ENCODE measurements around the gene DNAJA1. TPM values are rescaled to one million over a fixed set of nuclear protein-coding genes. Genes with fewer than 3 reads are reported as not detected.

The DNAJA1 gene
- total RNA-seq, 1 experiment from 2014 or later: 117 TPM

DNA sequence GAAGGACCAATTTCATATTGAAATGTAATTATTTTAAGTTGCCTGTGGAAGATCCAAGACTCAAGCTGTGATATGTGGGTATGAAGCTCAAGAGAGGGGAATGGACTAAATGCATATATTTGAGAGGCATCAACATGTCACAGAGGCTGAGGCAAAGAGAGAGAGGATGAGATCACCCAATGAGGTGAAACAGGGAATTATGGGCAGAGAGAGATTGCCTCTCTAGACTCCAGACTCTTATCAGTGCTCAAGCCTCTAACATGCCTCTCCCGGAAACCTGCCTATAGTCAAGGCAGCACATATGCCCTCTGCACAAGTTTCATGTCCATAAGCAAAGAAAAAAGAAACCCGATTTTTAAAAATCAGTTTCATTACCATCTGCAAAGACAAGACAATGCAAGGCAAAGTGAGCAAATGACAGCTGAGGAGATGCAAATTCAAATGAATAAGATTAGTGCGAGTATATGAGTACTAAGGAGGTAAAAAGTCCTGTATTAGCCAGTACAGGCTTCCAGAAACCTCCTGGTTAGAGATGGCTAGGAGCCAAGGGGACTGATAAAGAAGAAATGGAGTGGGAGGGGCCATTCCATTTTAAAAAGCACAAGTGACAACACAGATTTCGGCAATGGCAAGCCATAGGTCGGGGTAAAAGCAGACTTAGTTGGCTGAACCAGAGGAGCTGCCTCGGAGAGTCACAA, 33.0 kb upstream of the DNAJA1 start:
- H3K79me2 ChIP-seq (ENCODE audit: insufficient read depth, low read length): peaks cover 86% of the 10 kb centered on the region
- RAD21 ChIA-PET (ENCODE audit: low non-redundant PET in 1 of 2, low total read pairs in 2 of 2, uncharacterized antibody in 2 of 2, unreplicated experiment in 2 of 2): no interaction called here
- no peaks in the 10 kb centered on the region for H3K27me3 ChIP-seq (ENCODE audit: insufficient read depth, low read length)
- CTCF ChIA-PET: no interaction called here
- no peak for DNase-seq (ENCODE audit: low read depth, low spot score)
- H3K4me2 ChIP-seq (ENCODE audit: low read length): no peak overlapping the region
- POLR2A ChIA-PET: interaction anchor here (1.0 kb wide), 1 partner anchor 33 kb away, joined by 3 read pairs; the partner anchor contains the start of gene DNAJA1
- no peaks in the 10 kb centered on the region for H4K20me1 ChIP-seq (ENCODE audit: insufficient read depth)
- H3K4me1 ChIP-seq (ENCODE audit: control insufficient read depth in 1 of 2, insufficient read depth in 2 of 2, low read length in 2 of 2): no peaks in the 10 kb centered on the region
- H3K27ac ChIP-seq (ENCODE audit: low read depth, low read length): no peak overlapping the region
- no peaks in the 10 kb centered on the region for H3K9me3 ChIP-seq (ENCODE audit: control insufficient read depth in 1 of 2, insufficient read depth in 1 of 2, low read depth in 1 of 2, low read length in 2 of 2)
- no peak overlapping the region for H2AFZ ChIP-seq (ENCODE audit: low read depth, low read length, poor library complexity, severe bottlenecking)
- no peak for TF ChIP-seq ZFX (IDR thresholded peaks at IDR 0.05)
- TF ChIP-seq CEBPB (IDR thresholded peaks at IDR 0.05; ENCODE audit: low read depth): no peak
- TF ChIP-seq ELF1 (IDR thresholded peaks at IDR 0.05; ENCODE audit: borderline replicate concordance, low read depth): no peak
- TF ChIP-seq ZNF274 (IDR thresholded peaks at IDR 0.05; ENCODE audit: low read depth, low read length): no peak
- TF ChIP-seq POLR2AphosphoS5 (IDR thresholded peaks at IDR 0.05; ENCODE audit: low read depth, low read length): no peak
- no peak for TF ChIP-seq EZH2phosphoT487 (IDR thresholded peaks at IDR 0.05; ENCODE audit: borderline replicate concordance)
- TF ChIP-seq SP1 (IDR thresholded peaks at IDR 0.05; ENCODE audit: low read depth): no peak
- TF ChIP-seq EGR1 (IDR thresholded peaks at IDR 0.05; ENCODE audit: low read depth): no peak
- no peak for TF ChIP-seq EZH2 (IDR thresholded peaks at IDR 0.05)
- no peak for TF ChIP-seq FOSL1 (IDR thresholded peaks at IDR 0.05; ENCODE audit: low read depth)
- TF ChIP-seq, protein P1, sequence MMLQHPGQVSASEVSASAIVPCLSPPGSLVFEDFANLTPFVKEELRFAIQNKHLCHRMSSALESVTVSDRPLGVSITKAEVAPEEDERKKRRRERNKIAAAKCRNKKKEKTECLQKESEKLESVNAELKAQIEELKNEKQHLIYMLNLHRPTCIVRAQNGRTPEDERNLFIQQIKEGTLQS (IDR thresholded peaks at IDR 0.05): no peak
- TF ChIP-seq SIN3A (IDR thresholded peaks at IDR 0.05; ENCODE audit: low read depth): no peak
- no peak for TF ChIP-seq RAD21 (IDR thresholded peaks at IDR 0.05; ENCODE audit: low read depth)
- TF ChIP-seq, protein P2, sequence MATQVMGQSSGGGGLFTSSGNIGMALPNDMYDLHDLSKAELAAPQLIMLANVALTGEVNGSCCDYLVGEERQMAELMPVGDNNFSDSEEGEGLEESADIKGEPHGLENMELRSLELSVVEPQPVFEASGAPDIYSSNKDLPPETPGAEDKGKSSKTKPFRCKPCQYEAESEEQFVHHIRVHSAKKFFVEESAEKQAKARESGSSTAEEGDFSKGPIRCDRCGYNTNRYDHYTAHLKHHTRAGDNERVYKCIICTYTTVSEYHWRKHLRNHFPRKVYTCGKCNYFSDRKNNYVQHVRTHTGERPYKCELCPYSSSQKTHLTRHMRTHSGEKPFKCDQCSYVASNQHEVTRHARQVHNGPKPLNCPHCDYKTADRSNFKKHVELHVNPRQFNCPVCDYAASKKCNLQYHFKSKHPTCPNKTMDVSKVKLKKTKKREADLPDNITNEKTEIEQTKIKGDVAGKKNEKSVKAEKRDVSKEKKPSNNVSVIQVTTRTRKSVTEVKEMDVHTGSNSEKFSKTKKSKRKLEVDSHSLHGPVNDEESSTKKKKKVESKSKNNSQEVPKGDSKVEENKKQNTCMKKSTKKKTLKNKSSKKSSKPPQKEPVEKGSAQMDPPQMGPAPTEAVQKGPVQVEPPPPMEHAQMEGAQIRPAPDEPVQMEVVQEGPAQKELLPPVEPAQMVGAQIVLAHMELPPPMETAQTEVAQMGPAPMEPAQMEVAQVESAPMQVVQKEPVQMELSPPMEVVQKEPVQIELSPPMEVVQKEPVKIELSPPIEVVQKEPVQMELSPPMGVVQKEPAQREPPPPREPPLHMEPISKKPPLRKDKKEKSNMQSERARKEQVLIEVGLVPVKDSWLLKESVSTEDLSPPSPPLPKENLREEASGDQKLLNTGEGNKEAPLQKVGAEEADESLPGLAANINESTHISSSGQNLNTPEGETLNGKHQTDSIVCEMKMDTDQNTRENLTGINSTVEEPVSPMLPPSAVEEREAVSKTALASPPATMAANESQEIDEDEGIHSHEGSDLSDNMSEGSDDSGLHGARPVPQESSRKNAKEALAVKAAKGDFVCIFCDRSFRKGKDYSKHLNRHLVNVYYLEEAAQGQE (IDR thresholded peaks at IDR 0.05; ENCODE audit: low read depth): no peak
- TF ChIP-seq, protein P3, sequence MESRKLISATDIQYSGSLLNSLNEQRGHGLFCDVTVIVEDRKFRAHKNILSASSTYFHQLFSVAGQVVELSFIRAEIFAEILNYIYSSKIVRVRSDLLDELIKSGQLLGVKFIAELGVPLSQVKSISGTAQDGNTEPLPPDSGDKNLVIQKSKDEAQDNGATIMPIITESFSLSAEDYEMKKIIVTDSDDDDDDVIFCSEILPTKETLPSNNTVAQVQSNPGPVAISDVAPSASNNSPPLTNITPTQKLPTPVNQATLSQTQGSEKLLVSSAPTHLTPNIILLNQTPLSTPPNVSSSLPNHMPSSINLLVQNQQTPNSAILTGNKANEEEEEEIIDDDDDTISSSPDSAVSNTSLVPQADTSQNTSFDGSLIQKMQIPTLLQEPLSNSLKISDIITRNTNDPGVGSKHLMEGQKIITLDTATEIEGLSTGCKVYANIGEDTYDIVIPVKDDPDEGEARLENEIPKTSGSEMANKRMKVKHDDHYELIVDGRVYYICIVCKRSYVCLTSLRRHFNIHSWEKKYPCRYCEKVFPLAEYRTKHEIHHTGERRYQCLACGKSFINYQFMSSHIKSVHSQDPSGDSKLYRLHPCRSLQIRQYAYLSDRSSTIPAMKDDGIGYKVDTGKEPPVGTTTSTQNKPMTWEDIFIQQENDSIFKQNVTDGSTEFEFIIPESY (IDR thresholded peaks at IDR 0.05; ENCODE audit: extremely low read depth, insufficient replicate concordance, low read length): no peak
- TF ChIP-seq, protein P4, sequence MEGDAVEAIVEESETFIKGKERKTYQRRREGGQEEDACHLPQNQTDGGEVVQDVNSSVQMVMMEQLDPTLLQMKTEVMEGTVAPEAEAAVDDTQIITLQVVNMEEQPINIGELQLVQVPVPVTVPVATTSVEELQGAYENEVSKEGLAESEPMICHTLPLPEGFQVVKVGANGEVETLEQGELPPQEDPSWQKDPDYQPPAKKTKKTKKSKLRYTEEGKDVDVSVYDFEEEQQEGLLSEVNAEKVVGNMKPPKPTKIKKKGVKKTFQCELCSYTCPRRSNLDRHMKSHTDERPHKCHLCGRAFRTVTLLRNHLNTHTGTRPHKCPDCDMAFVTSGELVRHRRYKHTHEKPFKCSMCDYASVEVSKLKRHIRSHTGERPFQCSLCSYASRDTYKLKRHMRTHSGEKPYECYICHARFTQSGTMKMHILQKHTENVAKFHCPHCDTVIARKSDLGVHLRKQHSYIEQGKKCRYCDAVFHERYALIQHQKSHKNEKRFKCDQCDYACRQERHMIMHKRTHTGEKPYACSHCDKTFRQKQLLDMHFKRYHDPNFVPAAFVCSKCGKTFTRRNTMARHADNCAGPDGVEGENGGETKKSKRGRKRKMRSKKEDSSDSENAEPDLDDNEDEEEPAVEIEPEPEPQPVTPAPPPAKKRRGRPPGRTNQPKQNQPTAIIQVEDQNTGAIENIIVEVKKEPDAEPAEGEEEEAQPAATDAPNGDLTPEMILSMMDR (IDR thresholded peaks at IDR 0.05 in 2 of 3, conservative IDR thresholded peaks at IDR 0.05 in 1 of 3; ENCODE audit: borderline replicate concordance in 1 of 3, insufficient read depth in 1 of 3, low read depth in 2 of 3, low read length in 2 of 3): no peak
- no peak for TF ChIP-seq YY1 (IDR thresholded peaks at IDR 0.05; ENCODE audit: extremely low read depth, insufficient replicate concordance, low read depth, low read length)
- no peak for TF ChIP-seq JUND (IDR thresholded peaks at IDR 0.05)
- TF ChIP-seq TCF7L2 (IDR thresholded peaks at IDR 0.05; ENCODE audit: borderline replicate concordance, extremely low read depth, insufficient read depth, insufficient read length): no peak
- TF ChIP-seq POLR2A (IDR thresholded peaks at IDR 0.05; ENCODE audit: borderline replicate concordance, extremely low read depth, insufficient read depth, insufficient read length): no peak
- no peak for ATAC-seq
- H3K9ac ChIP-seq (ENCODE audit: low read length): no peak overlapping the region
- no peaks in the 10 kb centered on the region for H3K9me2 ChIP-seq (ENCODE audit: insufficient read depth)
- H3K4me3 ChIP-seq (replicated peaks in 1 of 2; ENCODE audit: low read depth in 1 of 2, low read length in 2 of 2): no peak overlapping the region
- peaks cover 19 to 29% of the 10 kb centered on the region in 2 experiments for H3K36me3 ChIP-seq (ENCODE audit: control insufficient read depth in 1 of 2, insufficient read depth in 2 of 2, low read length in 2 of 2)
- intact Hi-C loops (cut with micrococcal nuclease): no loop called here
- BruUV-seq (replicated peaks): no TSS peak
